GM23338 (cell line): ENCODE results near the gene ZNF420. TPM values are rescaled to one million over a fixed set of nuclear protein-coding genes. Genes with fewer than 3 reads are reported as not detected.

Experiments used
- ATAC-seq: fragments of 200-7000 bp; cut with Tn5 transposase; 3 replicates; pipeline ENCODE4 v1.9.1; 2020
- DNase-seq: peaks from one replicate; pipeline ENCODE4 v3.0.0-alpha.2; 2015; ENCODE audit warnings: low spot score
- H2AFZ ChIP-seq: fragments of 200-600 bp; sonication (generic); 2 replicates; pipeline ENCODE4 v1.8.0; 2016; ENCODE audit warnings: antibody characterized with exemption, mild to moderate bottlenecking, moderate library complexity
- H3F3A ChIP-seq: fragments of 200-600 bp; sonication (generic); replicated peaks from 2 replicates; pipeline ENCODE4 v1.8.0; 2017; ENCODE audit warnings: antibody characterized with exemption, mixed run types, low read depth
- H3K27ac ChIP-seq: fragments of 200-600 bp; sonication (generic); 2 replicates; pipeline ENCODE4 v1.6.1; 2016; ENCODE audit warnings: low read depth
- H3K27me3 ChIP-seq: fragments of 200-600 bp; sonication (generic); 2 replicates; pipeline ENCODE4 v1.8.0; 2016; ENCODE audit warnings: mild to moderate bottlenecking, mixed run types, moderate library complexity; ENCODE audit not compliant: insufficient read depth
- H3K36me3 ChIP-seq: fragments of 200-600 bp; sonication (generic); 2 replicates; pipeline ENCODE4 v1.8.0; 2016; ENCODE audit warnings: mild to moderate bottlenecking; ENCODE audit not compliant: insufficient read depth
- H3K4me1 ChIP-seq: fragments of 200-600 bp; sonication (generic); 2 replicates; pipeline ENCODE4 v1.8.0; 2016; ENCODE audit warnings: mild to moderate bottlenecking, moderate library complexity; ENCODE audit not compliant: insufficient read depth
- H3K4me2 ChIP-seq: fragments of 200-600 bp; sonication (generic); 2 replicates; pipeline ENCODE4 v1.7.1; 2017; ENCODE audit warnings: mixed run types
- H3K4me3 ChIP-seq: fragments of 200-600 bp; sonication (generic); 2 replicates; pipeline ENCODE4 v1.6.1; 2016; ENCODE audit warnings: mixed run types
- H3K79me2 ChIP-seq: fragments of 200-600 bp; sonication (generic); replicated peaks from 2 replicates; pipeline ENCODE4 v1.8.0; 2017; ENCODE audit warnings: mild to moderate bottlenecking; ENCODE audit not compliant: insufficient read depth
- H3K9me2 ChIP-seq: fragments of 200-600 bp; sonication (generic); 2 replicates; pipeline ENCODE4 v1.8.0; 2017; ENCODE audit not compliant: insufficient read depth
- H4K20me1 ChIP-seq: fragments of 200-600 bp; sonication (generic); replicated peaks from 2 replicates; pipeline ENCODE4 v1.8.0; 2017; ENCODE audit warnings: mild to moderate bottlenecking; ENCODE audit not compliant: insufficient read depth
- H3K27ac Mint-ChIP-seq: 2 replicates; pipeline ENCODE4 v1.8.0; 2020; ENCODE audit warnings: inconsistent platforms, mild to moderate bottlenecking, moderate library complexity, mixed read lengths
- H3K27me3 Mint-ChIP-seq: 3 replicates; pipeline ENCODE4 v1.8.0; 2022; ENCODE audit warnings: low read depth, mild to moderate bottlenecking, moderate library complexity, mixed read lengths, inconsistent platforms; ENCODE audit not compliant: insufficient read depth, poor library complexity
- H3K36me3 Mint-ChIP-seq: 3 replicates; pipeline ENCODE4 v1.8.0; 2021; ENCODE audit warnings: low read depth, mild to moderate bottlenecking, inconsistent platforms, moderate library complexity, mixed read lengths
- H3K4me1 Mint-ChIP-seq: 3 replicates; pipeline ENCODE4 v1.8.0; 2020; ENCODE audit warnings: mild to moderate bottlenecking, inconsistent platforms, mixed read lengths
- H3K4me3 Mint-ChIP-seq: 3 replicates; pipeline ENCODE4 v1.8.0; 2021; ENCODE audit warnings: moderate library complexity, mild to moderate bottlenecking, inconsistent platforms, mixed read lengths
- H3K9me3 Mint-ChIP-seq: 3 replicates; pipeline ENCODE4 v1.8.0; 2020; ENCODE audit warnings: moderate library complexity, mild to moderate bottlenecking, inconsistent platforms, mixed read lengths
- CREB1 ChIP-seq: fragments of 250-450 bp; sonication (Bioruptor Pico); IDR thresholded peaks from 2 replicates; pipeline ENCODE4 v1.5.0; 2020; ENCODE audit warnings: low read depth, mild to moderate bottlenecking, moderate library complexity
- CTCF ChIP-seq, 2 experiments: fragments of 200-600 bp in 1 of 2; sonication (generic) in 1 of 2; conservative IDR thresholded peaks; 2 replicates each; pipeline versions ENCODE4 v1.5.1 to v1.6.1; 2016 to 2017; ENCODE audit warnings: antibody characterized with exemption in 2 of 2, low read depth in 2 of 2, mild to moderate bottlenecking in 2 of 2, moderate library complexity in 1 of 2
- EZH2 ChIP-seq: fragments of 200-600 bp; sonication (generic); IDR thresholded peaks from one replicate; pipeline ENCODE4 v1.8.0; 2017; ENCODE audit warnings: antibody characterized with exemption, mild to moderate bottlenecking, low read depth; ENCODE audit not compliant: unreplicated experiment
- JUNB ChIP-seq: IDR thresholded peaks from one replicate; pipeline ENCODE4 v1.6.1; 2016; ENCODE audit warnings: antibody characterized with exemption; ENCODE audit not compliant: unreplicated experiment
- NANOG ChIP-seq: IDR thresholded peaks from 2 replicates; pipeline ENCODE4 v1.6.1; 2016; ENCODE audit warnings: antibody characterized with exemption, borderline replicate concordance
- REST ChIP-seq: IDR thresholded peaks from one replicate; pipeline ENCODE4 v1.6.1; 2018; ENCODE audit warnings: antibody characterized with exemption; ENCODE audit not compliant: unreplicated experiment
- STAT1 ChIP-seq: IDR thresholded peaks from one replicate; pipeline ENCODE4 v1.6.1; 2016; ENCODE audit warnings: antibody characterized with exemption; ENCODE audit not compliant: unreplicated experiment
- ZNF331 ChIP-seq: fragments of 250-450 bp; sonication (Bioruptor Pico); IDR thresholded peaks from 2 replicates; pipeline ENCODE4 v1.5.0; 2020; ENCODE audit warnings: low read depth, mild to moderate bottlenecking, moderate library complexity
- polyA plus RNA-seq: library from polyadenylated mRNA; unstranded; fragments of >200 nt; fragmentation: Nextera tagmentation; extraction: Ambion mirVana; gene quantifications from 2 replicates; pipeline ENCODE4 v1.2.1, GENCODE V29; 2016
- total RNA-seq: library from RNA; depleted of rRNA; stranded (reverse); fragments of >200 nt; shearing (Covaris generic); gene quantifications from 2 replicates; pipeline ENCODE4 v1.2.3, GENCODE V29; 2014

Gene ZNF420
- total and polyA plus RNA-seq, 2 experiments from 2014 or later: 8.4 to 10.0 TPM

- H3K27ac Mint-ChIP-seq: no peak overlapping the region
Measured at GRCh38 chr19:37160153-37160552, 81.9 kb downstream of the ZNF420 start.

More at GRCh38 chr19:37160153-37160552, 81.9 kb downstream of the ZNF420 start:
- no peaks in the 10 kb centered on the region for H3K4me1 ChIP-seq
- no peaks in the 10 kb centered on the region for H4K20me1 ChIP-seq
- Mint-ChIP-seq H3K4me1 (no peaks in the 10 kb centered on the region), H3K36me3 (peaks cover 97% of the 10 kb centered on the region), H3K9me3 (peaks cover 92% of the 10 kb centered on the region), H3K4me3 (no peak overlapping the region), H3K27me3 (no peaks in the 10 kb centered on the region)
- ATAC-seq (no peak), DNase-seq (no peak)
- 0 out of 2 replicates have a peak, but pooled peaks cover 6% of the 10 kb centered on the region for H3K79me2 ChIP-seq
- H3K27ac ChIP-seq: no peak overlapping the region
- no peaks in the 10 kb centered on the region for H3F3A ChIP-seq
- no peak overlapping the region for H3K4me2 ChIP-seq
- no peaks in the 10 kb centered on the region for H3K27me3 ChIP-seq
- no peak overlapping the region for H2AFZ ChIP-seq
- peaks cover 34% of the 10 kb centered on the region for H3K36me3 ChIP-seq
- no peak overlapping the region for H3K4me3 ChIP-seq
- TF ChIP-seq JUNB (no peak), CREB1 (CRISPR knock-in tag) (no peak), NANOG (no peak), REST (no peak), EZH2 (no peak), ZNF331 (CRISPR knock-in tag) (no peak), CTCF (conservative IDR thresholded peaks at IDR 0.05; ENCODE audit: low read depth in 2 of 2) (no peak), STAT1 (no peak)
- H3K9me2 ChIP-seq: no peaks in the 10 kb centered on the region
